GM12874 (cell line): ENCODE data around the gene PIK3R2.

Source experiments
- TF ChIP-seq, protein P1 (sequence below): IDR thresholded peaks from 2 replicates; pipeline ENCODE4 v1.5.1; 2011; ENCODE audit warnings: low read depth, mild to moderate bottlenecking, control low read depth, low read length, moderate library complexity; ENCODE audit not compliant: insufficient read depth

The PIK3R2 gene

DNA sequence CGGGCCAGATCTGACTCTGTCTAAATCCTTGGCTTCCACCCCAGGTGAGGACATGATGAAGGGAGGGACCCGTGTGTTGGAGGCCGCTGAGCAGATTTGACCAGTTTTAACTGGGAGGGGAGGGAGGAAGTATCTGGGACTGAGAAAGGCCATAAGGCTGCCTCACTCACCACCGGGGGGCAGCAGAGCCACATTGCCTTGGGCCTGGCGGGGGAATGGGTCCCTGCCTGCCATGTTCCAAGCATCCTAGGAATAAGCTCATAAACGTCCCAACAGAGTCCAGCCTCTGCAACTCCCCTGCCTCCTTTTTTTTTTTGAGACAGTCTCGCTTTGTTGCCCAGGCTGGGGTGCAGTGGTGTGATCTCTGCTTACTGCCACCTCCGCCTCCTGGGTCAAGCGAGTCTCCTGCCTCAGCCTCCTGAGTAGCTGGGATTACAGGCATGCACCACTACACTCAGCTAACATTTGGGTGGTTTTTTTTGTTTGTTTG, 39.9 kb upstream of the PIK3R2 start:
- TF ChIP-seq, protein P1, sequence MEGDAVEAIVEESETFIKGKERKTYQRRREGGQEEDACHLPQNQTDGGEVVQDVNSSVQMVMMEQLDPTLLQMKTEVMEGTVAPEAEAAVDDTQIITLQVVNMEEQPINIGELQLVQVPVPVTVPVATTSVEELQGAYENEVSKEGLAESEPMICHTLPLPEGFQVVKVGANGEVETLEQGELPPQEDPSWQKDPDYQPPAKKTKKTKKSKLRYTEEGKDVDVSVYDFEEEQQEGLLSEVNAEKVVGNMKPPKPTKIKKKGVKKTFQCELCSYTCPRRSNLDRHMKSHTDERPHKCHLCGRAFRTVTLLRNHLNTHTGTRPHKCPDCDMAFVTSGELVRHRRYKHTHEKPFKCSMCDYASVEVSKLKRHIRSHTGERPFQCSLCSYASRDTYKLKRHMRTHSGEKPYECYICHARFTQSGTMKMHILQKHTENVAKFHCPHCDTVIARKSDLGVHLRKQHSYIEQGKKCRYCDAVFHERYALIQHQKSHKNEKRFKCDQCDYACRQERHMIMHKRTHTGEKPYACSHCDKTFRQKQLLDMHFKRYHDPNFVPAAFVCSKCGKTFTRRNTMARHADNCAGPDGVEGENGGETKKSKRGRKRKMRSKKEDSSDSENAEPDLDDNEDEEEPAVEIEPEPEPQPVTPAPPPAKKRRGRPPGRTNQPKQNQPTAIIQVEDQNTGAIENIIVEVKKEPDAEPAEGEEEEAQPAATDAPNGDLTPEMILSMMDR = peak; percentile 91

DNA sequence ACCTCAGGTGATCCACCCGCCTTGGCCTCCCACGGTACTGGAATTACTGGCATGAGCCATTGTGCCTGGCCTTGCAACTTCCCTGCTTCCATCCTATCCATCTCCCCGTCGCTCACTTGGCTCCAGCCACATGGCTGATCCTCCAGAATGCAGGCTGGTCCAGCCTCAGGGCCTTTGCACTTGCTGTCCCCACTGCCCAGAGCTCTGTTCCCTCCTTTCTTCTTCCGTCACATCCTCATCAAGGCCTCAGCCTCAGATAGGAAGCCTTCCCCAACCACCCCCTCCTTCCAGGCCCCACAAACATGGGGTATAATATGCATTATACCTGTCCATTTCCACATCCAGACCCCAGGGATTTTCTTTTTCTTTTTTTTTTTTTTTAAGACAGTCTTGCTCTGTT, 39.1 kb upstream of the PIK3R2 start:
- TF ChIP-seq, protein P1 = no peak

DNA sequence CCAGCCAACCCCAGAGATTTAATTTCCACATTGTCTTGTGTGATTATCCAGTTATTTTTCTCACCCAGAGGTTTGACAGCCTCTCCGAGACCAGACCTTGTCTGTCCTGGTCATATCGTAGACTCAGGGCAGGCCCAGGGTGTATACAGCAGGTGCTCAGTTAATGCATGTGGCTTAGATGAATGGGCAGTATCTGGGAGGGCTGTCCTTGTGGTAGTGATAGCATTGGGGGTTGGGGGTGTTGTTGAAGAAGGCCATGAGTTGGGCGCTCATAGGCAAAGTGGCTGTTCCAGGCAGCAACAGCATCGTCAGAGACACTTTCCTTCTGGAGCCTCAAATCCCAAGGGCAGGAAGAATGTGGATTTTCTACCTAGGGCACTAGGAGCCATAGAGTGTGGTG, 38.5 kb upstream of the PIK3R2 start:
- TF ChIP-seq, protein P1 = no peak

DNA sequence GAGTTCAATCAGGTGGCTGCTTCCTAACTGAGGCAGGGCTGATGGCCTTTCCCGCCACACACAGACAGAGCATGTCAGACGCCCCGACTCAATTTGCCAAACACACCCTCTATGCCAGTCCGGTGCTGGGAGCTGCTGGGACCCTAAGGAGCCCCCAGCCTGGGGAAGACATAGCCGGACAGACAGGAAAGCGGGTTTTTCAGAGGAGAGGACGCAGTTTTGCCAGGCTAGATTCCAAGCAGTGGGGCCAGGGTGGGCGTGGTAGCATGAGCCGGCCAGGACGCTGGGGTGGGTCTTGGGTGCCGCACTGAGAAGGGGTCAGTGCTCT, 35.6 kb upstream of the PIK3R2 start:
- TF ChIP-seq, protein P1 = no peak

DNA sequence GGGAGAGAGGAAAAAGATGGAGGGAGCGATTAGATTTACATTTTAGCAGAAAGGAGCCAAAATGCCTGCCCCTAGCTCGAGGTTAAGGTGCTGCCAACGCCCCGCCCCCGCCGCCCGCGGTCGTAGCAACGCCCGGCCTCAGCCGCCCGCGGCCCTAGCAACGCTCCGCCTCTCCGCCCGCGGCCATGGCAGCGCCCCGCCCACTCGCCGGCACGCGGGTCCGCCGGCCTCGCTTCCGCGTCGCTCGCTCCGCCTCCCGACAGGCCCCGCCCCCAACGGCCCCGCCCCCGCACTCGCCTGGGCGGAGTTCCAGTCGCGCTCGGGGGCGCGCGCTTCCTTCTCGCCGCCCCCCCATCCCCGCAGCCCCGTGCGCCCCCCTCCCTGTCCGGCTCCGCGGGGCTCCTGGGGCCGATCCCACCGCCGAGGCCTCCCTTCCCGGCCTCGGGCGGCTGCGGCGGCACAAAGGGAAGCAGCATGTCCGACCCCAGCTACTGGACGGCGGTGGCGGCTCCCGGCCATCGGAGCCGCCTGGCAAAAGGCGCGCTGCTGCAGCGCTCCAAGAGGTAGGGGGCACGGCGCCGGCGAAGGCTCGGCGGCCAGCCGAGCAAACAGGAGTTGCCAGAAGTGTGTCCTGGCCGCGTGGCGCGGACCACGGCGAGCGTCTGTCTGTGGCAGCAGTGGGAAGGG, 35.1 kb upstream of the PIK3R2 start:
- TF ChIP-seq, protein P1 = no peak

DNA sequence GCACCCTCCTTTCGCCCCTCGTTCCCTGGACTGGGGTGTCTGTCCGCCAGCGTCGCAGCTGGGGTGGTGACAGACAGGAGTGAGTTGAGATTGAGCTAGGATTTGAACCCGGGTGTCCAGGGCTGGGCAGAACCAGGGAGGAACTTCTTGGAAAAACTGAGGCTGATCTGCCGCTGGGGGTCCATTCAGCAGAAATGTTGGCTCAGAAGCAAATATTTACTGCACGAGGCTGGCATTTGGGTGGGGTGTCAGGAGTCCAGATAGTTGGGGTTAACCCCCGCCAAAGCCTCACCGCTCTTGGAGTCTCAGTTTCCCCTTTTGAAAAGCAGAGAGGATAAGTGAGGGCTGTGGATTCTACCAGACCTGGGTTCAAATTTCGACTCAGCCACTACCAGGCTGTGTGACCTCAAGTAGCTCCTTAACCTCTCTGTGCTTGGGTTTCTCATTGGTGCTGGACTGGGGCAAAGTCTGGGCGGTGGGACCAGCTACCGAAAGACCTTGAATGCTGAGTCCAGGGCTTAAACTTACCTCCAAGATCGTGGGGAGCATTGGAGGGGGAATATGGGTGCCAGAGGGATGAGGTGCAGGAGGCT, 34.4 kb upstream of the PIK3R2 start:
- TF ChIP-seq, protein P1 = no peak

DNA sequence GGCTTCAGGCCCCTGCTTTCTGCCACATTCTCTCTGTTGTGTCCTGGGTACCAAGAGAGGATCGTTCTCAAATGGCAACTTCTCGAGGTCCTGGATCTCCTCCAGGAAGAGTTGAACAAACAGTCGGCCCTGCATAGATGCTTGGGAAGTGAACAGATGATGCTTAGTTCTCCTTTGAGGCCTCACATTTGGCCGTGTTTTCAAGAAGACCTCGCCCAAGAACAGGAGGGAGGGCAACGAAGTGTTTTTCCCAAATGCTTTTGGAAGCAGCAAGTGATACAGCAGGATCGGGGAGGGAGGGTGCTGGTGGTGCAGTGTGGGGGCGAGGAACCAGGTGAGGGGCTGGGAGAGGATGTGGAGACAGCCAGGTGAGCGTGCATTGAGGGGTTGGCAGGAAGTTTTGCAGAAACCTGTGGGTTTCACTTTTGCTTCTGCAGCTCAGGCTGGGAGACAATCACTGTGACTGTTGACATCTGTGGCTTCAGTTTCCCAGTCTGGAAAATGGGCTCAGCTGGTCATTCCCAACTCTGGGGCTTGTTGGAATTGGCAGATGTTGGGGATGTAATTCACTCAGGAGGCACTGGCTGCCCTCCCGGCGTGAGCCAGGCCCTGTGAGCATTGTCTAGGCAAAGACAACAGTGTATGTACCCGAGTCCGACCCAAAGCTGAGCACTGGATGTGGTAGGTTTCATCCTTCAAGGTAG, 33.8 kb upstream of the PIK3R2 start:
- TF ChIP-seq, protein P1 = no peak
